Type B pancreatic cell (in vitro differentiated cells): ENCODE data around the gene PPP3CA. TPM values are rescaled to one million over a fixed set of nuclear protein-coding genes. Genes with fewer than 3 reads are reported as not detected.

ENCODE experiments used
- DNase-seq: peaks from one replicate; pipeline ENCODE4 v3.0.0; 2021; ENCODE audit warnings: mixed read lengths; ENCODE audit not compliant: unreplicated experiment; ENCODE audit errors: extremely low spot score
- H3K27ac Mint-ChIP-seq: 2 replicates; pipeline ENCODE4 v1.8.0; 2021; ENCODE audit warnings: mild to moderate bottlenecking, mixed read lengths
- H3K27me3 Mint-ChIP-seq: 2 replicates; pipeline ENCODE4 v1.8.0; 2021; ENCODE audit warnings: mixed read lengths
- H3K36me3 Mint-ChIP-seq: 2 replicates; pipeline ENCODE4 v1.8.0; 2021; ENCODE audit warnings: mixed read lengths
- H3K4me1 Mint-ChIP-seq: one replicate; pipeline ENCODE4 v1.8.0; 2021; ENCODE audit warnings: mixed read lengths; ENCODE audit not compliant: unreplicated experiment
- H3K4me3 Mint-ChIP-seq: 2 replicates; pipeline ENCODE4 v1.8.0; 2021; ENCODE audit warnings: mild to moderate bottlenecking, mixed read lengths
- H3K9me3 Mint-ChIP-seq: 2 replicates; pipeline ENCODE4 v1.8.0; 2021; ENCODE audit warnings: mixed read lengths
- total RNA-seq: library from RNA; stranded (reverse); gene quantifications from 2 replicates; pipeline ENCODE4 v1.2.1, GENCODE V29; 2021; ENCODE audit warnings: low replicate concordance
- TF ChIP-seq, protein P1 (sequence below): fragments of 200-600 bp; sonication (generic); conservative IDR thresholded peaks from 2 replicates; pipeline ENCODE4 v1.5.0; 2021; ENCODE audit warnings: antibody characterized with exemption, mild to moderate bottlenecking

The PPP3CA gene
- total RNA-seq, 1 donor from 2014 or later: 35.4 TPM

DNA sequence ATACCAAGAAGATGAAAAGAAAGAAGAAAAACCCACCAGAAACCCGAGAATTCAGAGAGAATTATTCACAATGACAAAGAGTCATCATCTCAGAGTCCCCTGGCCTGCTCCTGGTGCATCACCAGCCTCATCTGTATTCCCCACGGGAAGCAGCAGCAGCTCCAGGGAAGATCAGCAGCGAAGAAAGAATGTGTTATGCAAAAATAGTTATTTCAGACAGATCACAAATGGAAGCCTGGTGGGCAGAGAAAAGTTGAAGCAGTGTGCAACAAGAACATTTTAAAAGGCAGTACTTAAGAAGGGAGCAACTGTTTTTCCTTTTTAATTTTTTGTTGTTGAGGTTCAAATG, 189.2 kb downstream of the PPP3CA start:
- Mint-ChIP-seq H3K4me3 (no peak overlapping the region), H3K9me3 (no peaks in the 10 kb centered on the region), H3K27ac (no peak overlapping the region), H3K4me1 (peaks cover 16% of the 10 kb centered on the region), H3K27me3 (no peaks in the 10 kb centered on the region), H3K36me3 (peaks cover 4% of the 10 kb centered on the region)
- DNase-seq: no peak
- TF ChIP-seq, protein P1, sequence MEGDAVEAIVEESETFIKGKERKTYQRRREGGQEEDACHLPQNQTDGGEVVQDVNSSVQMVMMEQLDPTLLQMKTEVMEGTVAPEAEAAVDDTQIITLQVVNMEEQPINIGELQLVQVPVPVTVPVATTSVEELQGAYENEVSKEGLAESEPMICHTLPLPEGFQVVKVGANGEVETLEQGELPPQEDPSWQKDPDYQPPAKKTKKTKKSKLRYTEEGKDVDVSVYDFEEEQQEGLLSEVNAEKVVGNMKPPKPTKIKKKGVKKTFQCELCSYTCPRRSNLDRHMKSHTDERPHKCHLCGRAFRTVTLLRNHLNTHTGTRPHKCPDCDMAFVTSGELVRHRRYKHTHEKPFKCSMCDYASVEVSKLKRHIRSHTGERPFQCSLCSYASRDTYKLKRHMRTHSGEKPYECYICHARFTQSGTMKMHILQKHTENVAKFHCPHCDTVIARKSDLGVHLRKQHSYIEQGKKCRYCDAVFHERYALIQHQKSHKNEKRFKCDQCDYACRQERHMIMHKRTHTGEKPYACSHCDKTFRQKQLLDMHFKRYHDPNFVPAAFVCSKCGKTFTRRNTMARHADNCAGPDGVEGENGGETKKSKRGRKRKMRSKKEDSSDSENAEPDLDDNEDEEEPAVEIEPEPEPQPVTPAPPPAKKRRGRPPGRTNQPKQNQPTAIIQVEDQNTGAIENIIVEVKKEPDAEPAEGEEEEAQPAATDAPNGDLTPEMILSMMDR: no peak

DNA sequence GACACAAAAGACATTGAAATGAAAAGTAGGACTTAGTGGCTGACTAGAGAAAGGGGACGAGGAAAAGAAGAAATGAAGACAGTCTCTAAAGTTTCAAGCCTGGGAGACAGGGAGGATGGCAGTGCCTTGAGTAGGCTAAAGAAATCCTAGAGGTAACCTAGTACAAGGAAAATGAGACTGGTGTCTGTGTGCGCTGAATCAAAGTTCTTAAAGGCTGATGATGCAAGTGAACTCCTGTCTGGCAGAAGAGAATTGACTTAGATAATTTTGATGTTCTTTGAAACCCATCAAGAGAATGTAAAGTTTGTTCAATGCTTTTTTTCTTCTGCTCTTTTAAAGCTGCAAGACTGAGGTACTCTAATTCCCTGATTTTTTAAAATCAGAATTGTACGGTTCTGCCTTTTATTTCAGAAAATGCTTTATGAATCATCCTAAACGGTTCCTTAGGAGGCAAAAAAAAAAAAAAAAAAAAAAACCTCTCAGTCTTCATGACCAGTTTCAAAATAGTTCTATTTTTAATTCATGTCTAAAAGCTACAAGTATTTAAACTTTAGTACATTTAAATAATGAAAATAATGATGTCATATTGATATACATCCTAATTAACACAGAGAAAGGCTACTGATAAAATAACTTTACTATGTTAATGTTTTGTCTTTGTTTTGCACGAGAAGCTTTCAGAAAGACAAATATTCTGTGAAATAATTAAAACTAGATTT, 189.8 kb downstream of the PPP3CA start:
- TF ChIP-seq, protein P1: no peak
- Mint-ChIP-seq H3K9me3 (no peaks in the 10 kb centered on the region), H3K36me3 (peaks cover 4% of the 10 kb centered on the region), H3K27me3 (no peaks in the 10 kb centered on the region), H3K4me1 (peaks cover 16% of the 10 kb centered on the region), H3K4me3 (no peak overlapping the region), H3K27ac (no peak overlapping the region)
- no peak for DNase-seq

DNA sequence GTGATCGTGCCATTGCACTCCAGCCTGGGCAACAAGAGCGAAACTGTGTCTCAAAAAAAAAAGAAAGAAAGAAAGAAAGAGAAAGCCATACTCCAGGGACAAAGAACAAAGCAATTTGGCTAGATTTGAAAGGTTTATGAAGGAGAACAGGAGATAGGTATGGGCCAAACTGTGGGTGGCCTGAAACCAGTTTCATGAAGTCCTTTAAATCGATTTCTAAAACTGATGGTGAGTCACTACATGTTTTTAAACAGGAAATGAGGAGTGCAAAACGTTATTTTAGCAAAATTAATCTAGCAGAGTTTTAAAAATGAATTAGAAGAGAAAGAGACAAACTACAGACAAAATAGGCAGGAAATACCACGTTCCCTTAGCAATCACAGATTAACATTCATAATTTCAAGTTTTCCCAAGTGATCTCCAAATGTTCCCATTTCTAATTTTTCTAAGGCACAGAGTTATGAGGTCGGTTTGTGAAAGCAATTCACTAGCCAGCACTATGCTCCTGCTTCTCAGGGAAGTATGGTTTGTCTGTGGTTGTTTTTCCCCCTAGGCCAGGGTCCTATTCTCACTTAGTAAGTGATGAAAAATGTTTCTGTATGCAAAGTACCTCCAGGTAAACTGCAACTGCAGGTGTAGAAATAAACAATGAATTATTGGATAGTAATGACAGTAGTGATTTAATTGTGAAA, 190.6 kb downstream of the PPP3CA start:
- no peak overlapping the region for H3K4me3 Mint-ChIP-seq
- H3K4me1 Mint-ChIP-seq: peaks cover 16% of the 10 kb centered on the region

DNA sequence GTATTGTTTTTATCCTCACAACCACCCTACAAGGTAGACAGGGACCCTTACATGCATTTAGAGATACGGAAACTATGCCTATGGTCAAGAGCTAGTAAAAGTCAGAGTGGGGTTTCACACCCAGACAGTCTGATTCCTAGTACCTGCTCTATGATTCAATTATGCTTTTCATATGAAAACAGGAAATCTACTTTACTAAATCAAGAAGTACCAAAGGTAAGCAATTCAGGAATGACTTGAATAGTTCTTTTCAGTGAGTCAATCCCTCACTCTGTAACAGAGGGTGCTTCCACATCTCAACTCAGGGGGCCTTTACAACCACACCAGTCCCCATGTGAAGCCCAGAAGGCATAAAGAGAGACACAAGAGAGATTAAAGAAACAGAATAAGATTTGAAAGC, 191.4 kb downstream of the PPP3CA start:
- TF ChIP-seq, protein P1: no peak
- Mint-ChIP-seq H3K27me3 (no peaks in the 10 kb centered on the region), H3K36me3 (peaks cover 4% of the 10 kb centered on the region), H3K9me3 (no peaks in the 10 kb centered on the region), H3K4me3 (no peak overlapping the region), H3K4me1 (peaks cover 16% of the 10 kb centered on the region), H3K27ac (no peak overlapping the region)
- no peak for DNase-seq

More for the DNA sequence above, 190.6 kb downstream of the PPP3CA start:
- H3K27ac Mint-ChIP-seq: no peak overlapping the region
- no peaks in the 10 kb centered on the region for H3K9me3 Mint-ChIP-seq
- peaks cover 4% of the 10 kb centered on the region for H3K36me3 Mint-ChIP-seq
- H3K27me3 Mint-ChIP-seq: no peaks in the 10 kb centered on the region
- TF ChIP-seq, protein P1: no peak
- no peak for DNase-seq

DNA sequence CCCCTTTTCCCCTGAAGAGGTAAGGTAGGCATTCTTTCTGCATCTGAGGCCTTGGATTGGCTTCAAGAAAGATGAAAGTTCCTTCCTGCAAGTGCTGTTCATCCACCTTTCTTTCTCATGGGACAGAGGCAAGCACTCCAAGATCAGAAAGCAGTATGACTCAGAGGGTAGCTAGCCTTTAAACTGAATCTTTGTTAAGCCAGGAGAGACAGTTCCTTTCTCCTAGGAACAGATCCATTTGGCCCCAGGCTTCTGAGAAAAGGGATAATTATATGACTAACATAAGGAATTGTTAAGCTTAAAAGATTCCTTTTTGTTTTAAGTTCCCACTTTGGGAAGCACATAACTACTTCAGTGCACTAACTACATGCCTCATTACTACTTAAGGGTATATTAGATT, 192.0 kb downstream of the PPP3CA start:
- TF ChIP-seq, protein P1: no peak
- DNase-seq: no peak
- Mint-ChIP-seq H3K27me3 (no peaks in the 10 kb centered on the region), H3K4me1 (peaks cover 16% of the 10 kb centered on the region), H3K9me3 (no peaks in the 10 kb centered on the region), H3K27ac (no peak overlapping the region), H3K36me3 (peaks cover 4% of the 10 kb centered on the region), H3K4me3 (no peak overlapping the region)
